HG02973 (cell line): ENCODE measurements around the gene TMEM132C.
"Not testable (repeated sequence)": the region's sequence is repeated elsewhere in the genome, so short reads cannot be mapped to it uniquely, and the experiment has no call there.

Experiments used
- ATAC-seq: cut with Tn5 transposase; IDR thresholded peaks from one replicate; pipeline ENCODE4 v1.9.1; 2021; ENCODE audit warnings: moderate library complexity; ENCODE audit not compliant: unreplicated experiment

Gene TMEM132C

DNA sequence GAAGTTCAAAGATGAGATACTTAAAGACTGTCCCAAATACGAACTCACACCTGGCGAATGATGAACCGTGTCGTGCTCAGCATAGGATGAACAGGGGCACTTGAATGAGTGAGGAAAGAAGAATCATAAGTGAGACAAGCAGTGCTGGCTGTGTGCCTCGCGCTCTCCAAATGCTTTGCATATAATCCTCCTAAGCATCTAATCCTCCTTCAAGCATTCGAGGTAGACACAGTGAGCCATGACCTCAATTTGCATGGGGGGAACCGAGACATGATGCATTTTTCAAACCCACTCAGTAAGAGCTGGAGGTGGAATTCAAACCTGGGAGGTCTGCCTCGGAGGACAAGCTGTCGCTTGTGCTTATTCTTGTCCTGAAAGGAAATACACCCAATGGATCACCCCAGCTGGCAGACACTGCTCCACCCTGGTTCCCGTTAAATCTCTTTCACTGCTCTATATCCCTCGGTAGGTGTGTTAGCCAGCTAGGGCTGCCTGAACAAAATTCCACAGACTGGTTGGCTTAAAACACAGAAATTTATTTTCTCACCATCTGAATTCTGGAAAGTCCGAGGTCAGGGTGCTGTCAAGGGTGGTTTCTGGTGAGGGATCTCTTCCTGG is 282.7 kb downstream of the TMEM132C start:
- ATAC-seq = no peak

GRCh38 chr12:128551266-128551665 is 284.3 kb downstream of the TMEM132C start:
- ATAC-seq = no peak

- ATAC-seq = no peak
Measured at GRCh38 chr12:128554546-128555304, 287.8 kb downstream of the TMEM132C start.

- ATAC-seq = no peak
Measured at GRCh38 chr12:128557231-128557630, 290.3 kb downstream of the TMEM132C start.

DNA sequence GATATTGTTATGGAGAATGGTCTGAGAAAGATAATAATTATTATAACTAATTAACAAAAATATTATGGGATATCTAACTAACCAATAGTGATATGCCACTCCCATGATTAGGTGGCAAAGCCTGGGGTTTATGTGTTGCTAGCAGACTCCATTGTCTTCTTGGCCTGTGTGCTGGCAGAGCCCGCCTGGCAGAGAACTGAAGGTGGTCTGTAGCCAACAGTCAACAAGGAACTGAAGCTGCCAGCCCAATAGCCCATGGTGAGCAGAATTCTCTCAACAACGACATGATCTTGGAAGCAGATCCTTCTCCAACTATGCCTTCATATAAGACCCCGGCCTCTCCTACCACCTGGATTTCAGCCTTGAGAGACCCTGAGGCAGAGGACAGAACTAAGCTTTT is 298.0 kb downstream of the TMEM132C start:
- no peak for ATAC-seq

- no peak for ATAC-seq
Measured at GRCh38 chr12:128567730-128568129, 300.8 kb downstream of the TMEM132C start.

DNA sequence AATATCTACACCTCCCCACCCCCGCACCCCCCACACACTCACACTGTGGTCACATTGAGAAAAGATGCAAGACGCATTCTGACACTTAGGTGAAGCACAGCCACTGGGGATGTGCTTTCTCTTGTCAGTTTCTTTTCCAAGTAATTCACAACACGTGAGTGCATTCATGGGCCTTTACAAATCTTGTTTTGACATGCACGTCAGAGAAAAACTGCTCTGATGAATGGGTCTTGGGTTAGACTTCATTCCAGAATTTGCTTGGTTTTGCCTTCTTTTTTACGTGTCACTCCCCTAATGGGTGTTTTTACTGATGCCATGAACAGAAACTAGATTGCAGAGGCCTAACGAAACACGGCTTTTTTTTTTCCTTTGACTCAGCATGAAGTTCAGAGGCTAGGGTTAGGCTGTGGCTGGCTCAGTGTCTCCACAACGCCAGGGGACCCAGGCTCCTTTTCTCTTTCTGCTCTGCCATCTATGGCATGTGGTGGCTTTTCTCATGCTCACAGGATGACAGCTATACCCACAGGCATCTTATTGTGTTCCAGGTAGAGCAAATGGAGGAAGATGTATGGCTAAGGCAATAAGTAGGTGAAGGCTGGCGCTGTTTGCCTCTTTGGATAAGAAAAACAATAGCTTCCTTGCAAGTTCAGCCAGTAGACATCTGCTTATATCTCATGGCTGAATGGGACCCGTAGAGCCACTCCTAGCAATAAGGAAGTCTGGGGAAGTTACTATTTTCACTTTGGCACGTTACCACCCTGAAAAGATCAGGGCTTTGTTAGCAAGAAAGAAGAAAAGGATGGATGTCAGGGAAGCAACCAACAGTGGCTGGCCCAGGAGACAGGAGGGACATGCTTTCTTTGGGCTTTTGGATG is 303.5 kb downstream of the TMEM132C start:
- no peak for ATAC-seq

DNA sequence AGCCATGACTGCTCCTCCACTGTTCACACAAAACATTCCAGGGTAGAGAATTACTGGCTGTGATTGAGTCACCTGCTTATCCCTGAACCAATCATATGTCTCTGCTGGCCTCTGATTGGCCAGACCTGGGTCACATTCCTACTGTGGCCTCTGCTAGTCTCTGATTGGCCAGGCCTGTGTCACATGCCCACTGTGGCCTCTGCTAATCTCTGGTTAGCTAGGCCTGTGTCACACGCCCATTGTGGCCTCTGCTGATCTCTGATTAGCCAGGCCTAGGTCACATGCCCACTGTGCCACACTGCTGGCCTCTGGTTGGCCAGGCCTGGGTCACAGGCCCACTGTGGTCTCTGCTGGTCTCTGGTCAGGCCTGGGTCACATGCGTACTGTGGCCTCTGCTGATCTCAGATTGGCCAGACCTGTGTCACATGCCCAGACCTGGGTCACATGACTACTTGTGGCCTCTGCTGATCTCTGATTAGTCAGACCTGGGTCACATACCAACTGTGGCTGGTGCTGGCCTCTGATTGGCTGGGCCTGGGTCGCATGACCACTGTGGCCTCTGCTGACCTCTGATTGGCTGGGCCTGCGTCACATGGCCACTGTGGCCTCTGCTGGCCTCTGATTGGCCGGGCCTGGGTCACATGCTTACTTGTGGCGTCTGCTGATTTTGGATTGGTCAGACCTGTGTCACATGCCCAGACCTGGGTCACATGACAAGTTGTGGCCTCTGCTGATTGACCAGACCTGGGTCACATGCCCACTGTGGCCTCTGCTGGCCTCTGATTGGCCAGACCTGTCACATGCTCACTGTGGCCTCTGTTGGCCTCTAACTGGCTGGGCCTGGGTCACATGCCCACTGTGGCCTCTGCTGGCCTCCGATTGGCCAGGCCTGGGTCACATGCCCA is 305.2 kb downstream of the TMEM132C start:
- ATAC-seq = no peak

DNA sequence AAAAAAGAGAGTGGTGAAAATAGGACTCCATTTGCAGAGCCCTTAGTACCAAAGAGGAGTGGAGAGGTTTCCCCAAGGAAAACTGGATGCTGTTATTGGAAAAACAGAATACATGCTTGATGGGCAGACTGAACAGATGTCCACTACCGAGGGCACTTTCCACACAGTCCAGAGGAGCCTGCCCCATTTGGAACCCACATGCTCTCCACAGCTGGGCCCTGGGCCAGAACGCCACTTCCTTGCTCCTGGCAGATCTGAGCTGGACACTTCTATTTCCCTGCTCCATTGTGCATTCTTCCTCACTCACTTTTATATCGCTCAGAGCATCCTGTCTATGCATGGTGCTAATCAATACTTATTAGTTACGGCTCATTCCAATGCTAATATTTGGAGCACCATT is 306.9 kb downstream of the TMEM132C start:
- ATAC-seq = no peak

- ATAC-seq = no peak
Measured at GRCh38 chr12:128578045-128578444, 311.1 kb downstream of the TMEM132C start.

GRCh38 chr12:128581321-128581761 is 314.4 kb downstream of the TMEM132C start:
- no peak for ATAC-seq

DNA sequence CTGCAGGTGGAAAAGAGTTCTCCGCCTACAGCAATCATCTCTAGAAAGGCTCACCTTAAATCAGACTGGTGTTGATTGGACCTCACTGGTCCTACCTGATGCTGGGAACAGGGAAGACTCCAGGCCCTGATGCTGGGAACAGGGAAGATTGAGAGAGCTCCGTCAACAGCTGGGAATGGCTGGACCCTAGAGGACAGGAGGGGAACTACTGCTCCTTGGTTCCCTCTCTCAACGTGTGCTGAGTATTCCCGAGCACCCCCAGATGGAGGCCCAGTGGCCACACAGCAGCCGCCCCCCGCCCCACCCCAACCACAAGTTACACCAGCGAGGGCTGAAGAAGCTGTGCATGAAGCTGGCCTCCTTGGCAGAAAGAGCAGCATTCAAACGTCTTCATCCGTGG is 316.5 kb downstream of the TMEM132C start:
- ATAC-seq = no peak

GRCh38 chr12:128586451-128587029 is 319.6 kb downstream of the TMEM132C start:
- ATAC-seq = no peak

DNA sequence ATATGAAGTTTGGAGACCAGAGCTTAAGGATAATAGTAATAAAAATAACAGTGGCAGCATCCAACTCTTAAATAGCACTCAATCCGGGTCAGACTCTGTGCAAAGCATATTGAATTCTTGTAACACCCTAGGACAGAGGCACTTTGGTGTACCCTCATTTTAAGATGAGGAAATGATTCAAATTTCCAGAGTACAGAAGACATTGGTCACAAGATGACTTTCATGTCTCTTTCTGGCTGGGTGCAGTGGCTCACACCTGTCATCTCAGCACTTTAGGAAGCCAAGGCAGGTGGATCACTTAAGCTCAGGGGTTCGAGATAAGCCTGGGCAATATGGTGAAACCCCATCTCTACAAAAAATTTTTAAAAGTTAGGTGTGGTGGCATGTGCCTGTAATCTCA is 320.9 kb downstream of the TMEM132C start:
- no peak for ATAC-seq

GRCh38 chr12:128592220-128592744 is 325.3 kb downstream of the TMEM132C start:
- no peak for ATAC-seq

- no peak for ATAC-seq
Measured at GRCh38 chr12:128594521-128594920, 327.6 kb downstream of the TMEM132C start.

DNA sequence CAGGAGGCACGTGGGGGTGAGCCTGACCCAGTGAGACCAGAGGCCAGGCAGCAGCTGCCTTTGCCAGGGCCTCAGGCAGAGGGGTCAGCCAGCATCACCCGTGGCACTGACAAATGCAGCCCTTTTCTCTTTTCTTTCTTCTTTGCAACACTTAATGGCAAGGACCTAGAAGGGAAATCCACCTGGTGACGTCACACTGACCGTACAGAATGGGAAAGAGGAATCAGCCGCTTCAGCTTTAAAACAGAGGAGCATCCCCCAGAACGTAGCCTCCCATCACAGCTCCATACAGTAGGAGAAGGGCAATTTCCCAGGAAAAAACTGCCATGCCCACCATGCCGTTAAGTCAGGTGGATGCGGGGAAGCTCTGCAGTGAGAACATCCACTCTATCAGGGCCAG is 328.6 kb downstream of the TMEM132C start:
- no peak for ATAC-seq

GRCh38 chr12:128600886-128601285 is 333.9 kb downstream of the TMEM132C start:
- ATAC-seq = no peak

- no peak for ATAC-seq
Measured at GRCh38 chr12:128603573-128604115, 336.7 kb downstream of the TMEM132C start.

DNA sequence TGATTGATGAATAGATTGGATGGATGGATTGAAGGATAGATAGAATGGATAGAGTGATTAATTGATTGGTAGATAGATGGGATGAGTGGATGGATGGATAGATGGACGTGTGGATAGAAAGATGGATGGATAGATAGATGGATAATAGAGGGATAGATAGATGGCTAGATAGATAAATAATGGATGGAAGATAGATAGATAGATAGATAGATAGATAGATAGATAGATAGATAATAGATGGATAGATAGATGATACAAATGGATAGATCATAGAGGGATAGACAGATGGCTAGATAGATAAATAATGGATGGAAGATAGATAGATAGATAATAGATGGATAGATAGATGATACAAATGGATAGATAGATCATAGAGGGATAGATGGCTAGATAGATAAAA is 337.2 kb downstream of the TMEM132C start:
- ATAC-seq = not testable (repeated sequence)
